Measurements from ENCODE around the gene RELN.
"Not testable (repeated sequence)": the region's sequence is repeated elsewhere in the genome, so short reads cannot be mapped to it uniquely, and the experiment has no call there.

The RELN gene

DNA sequence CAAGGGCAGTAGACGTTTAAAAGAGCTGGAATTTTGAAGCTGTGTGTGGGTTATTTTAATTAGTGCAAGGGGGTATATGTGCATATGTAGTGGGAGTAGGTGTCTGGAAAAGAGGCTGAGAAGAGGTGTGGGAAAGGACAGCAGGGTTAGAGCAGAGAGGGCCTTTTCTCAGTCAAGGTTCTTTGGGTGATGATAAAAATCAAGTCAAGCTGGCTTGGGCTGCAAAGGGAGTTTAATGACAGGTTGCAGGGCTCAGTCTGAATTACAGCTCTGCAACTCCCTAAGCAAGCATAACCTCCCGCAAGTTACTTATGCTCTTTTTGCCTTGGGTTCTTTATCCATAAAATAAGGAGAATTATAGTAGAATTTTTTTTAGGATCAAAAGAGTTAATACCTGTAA, 83.5 kb downstream of the RELN start:
- H3K18ac ChIP-seq (ENCODE audit: low read depth in 1 of 2, low read length in 2 of 2), result no peak overlapping the region
- no peak overlapping the region for H3K4me2 ChIP-seq (ENCODE audit: low read length, poor library complexity, severe bottlenecking)
- no peak overlapping the region for H3K9ac ChIP-seq (ENCODE audit: low read length)
- H3K9me3 ChIP-seq (ENCODE audit: control insufficient read depth, low read length), result no peaks in the 10 kb centered on the region
- no peak overlapping the region for H3K14ac ChIP-seq (ENCODE audit: low read length in 2 of 2)
- DNase-seq, result no peak
- H2AFZ ChIP-seq (ENCODE audit: low read depth, low read length), result no peak overlapping the region
- no peaks in the 10 kb centered on the region for H3K36me3 ChIP-seq (ENCODE audit: control insufficient read depth in 1 of 2, insufficient read depth in 2 of 2, low read depth in 1 of 2, low read length in 2 of 2)
- WGBS, result 42% methylated on average over 1 of the region's 2 CpGs
- no peaks in the 10 kb centered on the region for H3K79me1 ChIP-seq (replicated peaks; ENCODE audit: low read length, poor library complexity, severe bottlenecking)
- no peaks in the 10 kb centered on the region for H3K4me1 ChIP-seq (ENCODE audit: control insufficient read depth, insufficient read depth, low read depth, low read length)
- no peak overlapping the region for H3K23ac ChIP-seq (ENCODE audit: low read length in 2 of 2)
- H3K4me3 ChIP-seq (ENCODE audit: insufficient read depth in 1 of 2, low read depth in 1 of 2, low read length in 2 of 2), result no peak overlapping the region
- H4K91ac ChIP-seq (ENCODE audit: low read length), result no peak overlapping the region
- no peak overlapping the region for H2BK5ac ChIP-seq (ENCODE audit: low read depth, low read length, poor library complexity, severe bottlenecking)
- H4K8ac ChIP-seq (ENCODE audit: low read length), result no peak overlapping the region
- H2BK12ac ChIP-seq (ENCODE audit: low read length in 2 of 2), result no peak overlapping the region
- H2AK5ac ChIP-seq (ENCODE audit: low read length, severe bottlenecking), result no peak overlapping the region
- H3K27ac ChIP-seq (ENCODE audit: low read length, poor library complexity, severe bottlenecking), result no peak overlapping the region
- no peak overlapping the region for H2BK120ac ChIP-seq (ENCODE audit: low read depth, low read length)
- no peak overlapping the region for H3K4ac ChIP-seq (ENCODE audit: low read depth in 1 of 2, low read length in 2 of 2)
- H3K27me3 ChIP-seq (ENCODE audit: control insufficient read depth in 1 of 2, insufficient read depth in 1 of 2, low read length in 2 of 2), result peaks cover 0 to 3% of the 10 kb centered on the region in 2 experiments
- H2BK15ac ChIP-seq (ENCODE audit: low read depth, poor library complexity, severe bottlenecking), result no peak overlapping the region

DNA sequence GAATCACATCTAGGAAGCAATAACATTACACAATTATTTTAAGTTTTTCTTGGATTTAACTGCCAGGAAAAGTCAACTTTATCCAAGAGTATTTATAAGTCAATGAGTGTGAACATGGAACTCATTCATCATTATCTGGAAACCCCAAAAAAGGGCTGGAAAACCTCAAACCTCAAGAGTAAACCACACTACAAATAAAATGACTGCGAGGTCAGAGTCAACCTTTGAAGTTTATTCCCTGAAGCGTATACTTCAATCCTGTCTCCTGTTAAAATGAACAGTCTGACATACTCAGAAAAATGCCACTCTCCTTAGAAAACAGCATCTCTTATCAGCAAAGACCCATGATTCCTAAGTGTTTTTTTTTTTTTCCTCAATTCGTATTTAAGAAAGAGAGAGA, 86.5 kb downstream of the RELN start:
- Histone ChIP-seq H3K79me1 (replicated peaks; ENCODE audit: low read length, poor library complexity, severe bottlenecking) (no peaks in the 10 kb centered on the region), H2BK12ac (ENCODE audit: low read length in 2 of 2) (no peak overlapping the region), H2AK5ac (ENCODE audit: low read length, severe bottlenecking) (no peak overlapping the region), H3K27ac (ENCODE audit: low read length, poor library complexity, severe bottlenecking) (no peak overlapping the region), H3K36me3 (ENCODE audit: control insufficient read depth in 1 of 2, insufficient read depth in 2 of 2, low read depth in 1 of 2, low read length in 2 of 2) (no peaks in the 10 kb centered on the region), H4K8ac (ENCODE audit: low read length) (no peak overlapping the region), H2BK15ac (ENCODE audit: low read depth, poor library complexity, severe bottlenecking) (no peak overlapping the region), H3K18ac (ENCODE audit: low read depth in 1 of 2, low read length in 2 of 2) (no peak overlapping the region), H2BK120ac (ENCODE audit: low read depth, low read length) (no peak overlapping the region), H2AFZ (ENCODE audit: low read depth, low read length) (no peak overlapping the region), H3K23ac (ENCODE audit: low read length in 2 of 2) (no peak overlapping the region), H3K4ac (ENCODE audit: low read depth in 1 of 2, low read length in 2 of 2) (no peak overlapping the region), H3K4me1 (ENCODE audit: control insufficient read depth, insufficient read depth, low read depth, low read length) (no peaks in the 10 kb centered on the region), H3K14ac (ENCODE audit: low read length in 2 of 2) (no peak overlapping the region), H3K9ac (ENCODE audit: low read length) (no peak overlapping the region), H4K91ac (ENCODE audit: low read length) (no peak overlapping the region), H2BK5ac (ENCODE audit: low read depth, low read length, poor library complexity, severe bottlenecking) (no peak overlapping the region), H3K4me3 (ENCODE audit: insufficient read depth in 1 of 2, low read depth in 1 of 2, low read length in 2 of 2) (no peak overlapping the region), H3K4me2 (ENCODE audit: low read length, poor library complexity, severe bottlenecking) (no peak overlapping the region), H3K9me3 (ENCODE audit: control insufficient read depth, low read length) (no peaks in the 10 kb centered on the region), H3K27me3 (ENCODE audit: control insufficient read depth in 1 of 2, insufficient read depth in 1 of 2, low read length in 2 of 2) (peaks cover 0 to 3% of the 10 kb centered on the region in 2 experiments)
- WGBS, result 64% methylated on average over 2 of the region's 3 CpGs
- DNase-seq, result no peak

DNA sequence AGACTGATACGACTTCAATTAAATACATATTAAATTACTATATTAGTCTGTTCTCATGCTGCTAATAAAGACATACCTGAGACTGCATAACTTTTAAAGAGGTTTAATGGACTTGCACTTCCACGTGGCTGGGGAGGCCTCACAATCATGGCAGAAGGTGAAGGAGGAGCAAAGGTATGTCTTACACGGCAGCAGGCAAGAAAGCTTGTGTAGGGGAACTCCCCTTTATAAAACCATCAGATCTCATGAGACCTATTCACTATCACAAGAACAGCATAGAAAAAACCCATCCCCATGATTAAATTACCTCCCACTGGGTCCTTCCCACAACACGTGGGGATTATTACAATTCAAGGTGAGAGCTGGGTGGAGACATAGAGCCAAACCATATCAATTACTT, 92.6 kb downstream of the RELN start:
- not testable (repeated sequence) for H2BK120ac ChIP-seq (ENCODE audit: low read depth, low read length); H3K14ac ChIP-seq (ENCODE audit: low read length in 2 of 2); H3K36me3 ChIP-seq (ENCODE audit: control insufficient read depth in 1 of 2, insufficient read depth in 2 of 2, low read depth in 1 of 2, low read length in 2 of 2); H3K4me3 ChIP-seq (ENCODE audit: insufficient read depth in 1 of 2, low read depth in 1 of 2, low read length in 2 of 2); H3K23ac ChIP-seq (ENCODE audit: low read length in 2 of 2); H3K18ac ChIP-seq (ENCODE audit: low read depth in 1 of 2, low read length in 2 of 2); H4K8ac ChIP-seq (ENCODE audit: low read length); H2BK12ac ChIP-seq (ENCODE audit: low read length in 2 of 2); H3K27ac ChIP-seq (ENCODE audit: low read length, poor library complexity, severe bottlenecking); H2AK5ac ChIP-seq (ENCODE audit: low read length, severe bottlenecking); H3K4me1 ChIP-seq (ENCODE audit: control insufficient read depth, insufficient read depth, low read depth, low read length); DNase-seq; H3K4ac ChIP-seq (ENCODE audit: low read depth in 1 of 2, low read length in 2 of 2); H3K4me2 ChIP-seq (ENCODE audit: low read length, poor library complexity, severe bottlenecking); H3K9ac ChIP-seq (ENCODE audit: low read length); H2BK15ac ChIP-seq (ENCODE audit: low read depth, poor library complexity, severe bottlenecking); H2AFZ ChIP-seq (ENCODE audit: low read depth, low read length); H4K91ac ChIP-seq (ENCODE audit: low read length); H3K79me1 ChIP-seq (replicated peaks; ENCODE audit: low read length, poor library complexity, severe bottlenecking); H2BK5ac ChIP-seq (ENCODE audit: low read depth, low read length, poor library complexity, severe bottlenecking); H3K9me3 ChIP-seq (ENCODE audit: control insufficient read depth, low read length); H3K27me3 ChIP-seq (ENCODE audit: control insufficient read depth in 1 of 2, insufficient read depth in 1 of 2, low read length in 2 of 2)
- WGBS, result 40% methylated on average over 1 of the region's 4 CpGs

DNA sequence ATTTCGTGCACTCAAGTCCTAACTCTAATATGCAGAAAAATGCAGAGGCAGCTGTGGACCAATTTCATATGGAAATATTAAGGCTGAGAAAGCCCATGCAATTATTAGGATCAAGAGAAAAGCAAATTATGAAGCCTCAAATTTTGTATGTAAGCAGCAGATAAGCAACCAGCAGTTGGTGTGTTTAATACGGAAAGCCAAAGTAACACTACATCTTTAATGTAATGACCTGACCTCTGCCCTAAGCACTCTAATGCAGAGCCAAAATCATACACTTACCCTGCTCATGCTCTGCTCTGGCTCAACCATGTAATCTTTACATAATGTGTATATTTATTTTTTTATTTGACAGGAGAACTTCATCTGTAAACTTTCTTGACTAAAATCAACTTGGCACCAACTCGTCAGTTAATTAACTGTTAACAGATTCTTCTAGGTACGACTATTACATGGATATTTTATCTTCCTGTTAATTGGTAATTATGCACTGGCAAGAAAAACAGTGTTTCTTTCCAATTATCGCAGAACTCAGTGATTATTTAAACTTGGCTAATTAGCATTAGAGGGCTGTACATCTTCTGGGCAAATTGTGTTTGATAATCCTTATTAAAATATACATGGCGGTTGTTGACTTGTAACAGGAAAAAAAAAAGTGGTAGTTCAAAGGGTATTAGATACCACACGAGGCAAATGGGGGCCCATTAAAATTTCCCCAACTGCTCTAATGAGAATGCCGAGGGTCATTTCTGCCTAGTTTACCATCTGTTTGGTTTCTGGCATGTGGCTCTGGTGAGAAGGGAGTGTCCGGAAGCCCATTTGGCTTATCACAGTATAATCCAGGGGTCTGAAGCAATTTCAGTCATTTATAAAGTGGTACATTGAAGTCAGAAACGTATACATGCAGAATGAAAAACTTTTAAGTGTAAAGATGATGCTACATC, 94.5 kb downstream of the RELN start:
- Histone ChIP-seq H3K4me2 (ENCODE audit: low read length, poor library complexity, severe bottlenecking) (no peak overlapping the region), H3K18ac (ENCODE audit: low read depth in 1 of 2, low read length in 2 of 2) (no peak overlapping the region), H2BK5ac (ENCODE audit: low read depth, low read length, poor library complexity, severe bottlenecking) (no peak overlapping the region), H2BK15ac (ENCODE audit: low read depth, poor library complexity, severe bottlenecking) (no peak overlapping the region), H3K4ac (ENCODE audit: low read depth in 1 of 2, low read length in 2 of 2) (no peak overlapping the region), H3K36me3 (ENCODE audit: control insufficient read depth in 1 of 2, insufficient read depth in 2 of 2, low read depth in 1 of 2, low read length in 2 of 2) (no peaks in the 10 kb centered on the region), H2BK12ac (ENCODE audit: low read length in 2 of 2) (no peak overlapping the region), H3K23ac (ENCODE audit: low read length in 2 of 2) (no peak overlapping the region), H2AFZ (ENCODE audit: low read depth, low read length) (no peak overlapping the region), H2BK120ac (ENCODE audit: low read depth, low read length) (no peak overlapping the region), H3K27me3 (ENCODE audit: control insufficient read depth in 1 of 2, insufficient read depth in 1 of 2, low read length in 2 of 2) (no peaks in the 10 kb centered on the region), H3K9ac (ENCODE audit: low read length) (no peak overlapping the region), H3K9me3 (ENCODE audit: control insufficient read depth, low read length) (no peaks in the 10 kb centered on the region), H4K91ac (ENCODE audit: low read length) (no peak overlapping the region), H4K8ac (ENCODE audit: low read length) (no peak overlapping the region), H2AK5ac (ENCODE audit: low read length, severe bottlenecking) (no peak overlapping the region), H3K4me3 (ENCODE audit: insufficient read depth in 1 of 2, low read depth in 1 of 2, low read length in 2 of 2) (no peak overlapping the region), H3K14ac (ENCODE audit: low read length in 2 of 2) (no peak overlapping the region), H3K4me1 (ENCODE audit: control insufficient read depth, insufficient read depth, low read depth, low read length) (peaks cover 1% of the 10 kb centered on the region), H3K27ac (ENCODE audit: low read length, poor library complexity, severe bottlenecking) (no peak overlapping the region), H3K79me1 (replicated peaks; ENCODE audit: low read length, poor library complexity, severe bottlenecking) (no peaks in the 10 kb centered on the region)
- 66% methylated on average over 7 of the region's 10 CpGs for WGBS
- DNase-seq, result no peak

Data from mesenchymal stem cell (in vitro differentiated cells and primary cell).